ENCODE measurements around the gene NR6A1.

DNA sequence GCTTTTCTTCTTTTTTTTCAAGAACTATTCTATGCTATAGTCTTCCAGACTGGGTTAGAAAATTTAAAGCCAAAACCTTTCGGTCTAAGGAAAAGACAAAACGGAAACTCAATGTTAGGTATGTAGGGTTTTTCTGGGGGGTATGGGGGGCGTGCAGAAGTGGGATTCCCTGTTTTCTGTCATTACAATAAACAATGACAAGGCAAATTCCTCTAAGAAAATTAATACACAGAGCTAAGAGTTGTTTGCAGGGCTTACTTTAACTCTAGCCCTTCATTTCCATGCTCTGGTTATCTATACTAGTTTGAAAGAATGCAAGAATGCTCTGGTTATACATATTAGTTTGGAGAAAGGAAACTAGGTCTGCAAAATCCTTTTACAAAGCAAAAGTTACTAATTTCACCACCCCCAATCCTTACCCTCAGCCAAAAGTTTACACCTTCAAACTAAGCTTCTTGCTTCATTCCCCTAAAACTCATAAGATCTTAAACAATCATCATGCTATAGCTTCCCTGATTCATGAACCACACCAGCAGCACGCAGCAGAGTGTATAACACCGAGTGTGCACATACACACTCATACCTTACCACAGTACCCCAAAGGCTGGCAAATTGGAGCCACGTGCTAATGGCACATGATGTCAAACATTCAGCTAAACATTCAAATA, 174.8 kb downstream of the NR6A1 start:
- TF ChIP-seq, protein P1, sequence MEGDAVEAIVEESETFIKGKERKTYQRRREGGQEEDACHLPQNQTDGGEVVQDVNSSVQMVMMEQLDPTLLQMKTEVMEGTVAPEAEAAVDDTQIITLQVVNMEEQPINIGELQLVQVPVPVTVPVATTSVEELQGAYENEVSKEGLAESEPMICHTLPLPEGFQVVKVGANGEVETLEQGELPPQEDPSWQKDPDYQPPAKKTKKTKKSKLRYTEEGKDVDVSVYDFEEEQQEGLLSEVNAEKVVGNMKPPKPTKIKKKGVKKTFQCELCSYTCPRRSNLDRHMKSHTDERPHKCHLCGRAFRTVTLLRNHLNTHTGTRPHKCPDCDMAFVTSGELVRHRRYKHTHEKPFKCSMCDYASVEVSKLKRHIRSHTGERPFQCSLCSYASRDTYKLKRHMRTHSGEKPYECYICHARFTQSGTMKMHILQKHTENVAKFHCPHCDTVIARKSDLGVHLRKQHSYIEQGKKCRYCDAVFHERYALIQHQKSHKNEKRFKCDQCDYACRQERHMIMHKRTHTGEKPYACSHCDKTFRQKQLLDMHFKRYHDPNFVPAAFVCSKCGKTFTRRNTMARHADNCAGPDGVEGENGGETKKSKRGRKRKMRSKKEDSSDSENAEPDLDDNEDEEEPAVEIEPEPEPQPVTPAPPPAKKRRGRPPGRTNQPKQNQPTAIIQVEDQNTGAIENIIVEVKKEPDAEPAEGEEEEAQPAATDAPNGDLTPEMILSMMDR (IDR thresholded peaks at IDR 0.05): no peak
- TF ChIP-seq POLR2AphosphoS5 (IDR thresholded peaks at IDR 0.05): no peak

Data from esophagus muscularis mucosa (tissue), 3 donors.